PC-9 (cell line): ENCODE measurements around the gene SGTA. TPM values are rescaled to one million over a fixed set of nuclear protein-coding genes. Genes with fewer than 3 reads are reported as not detected.

Source experiments
- BruUV-seq: library from RNA; stranded (reverse); fragments of 400-500 nt; replicated peaks from 2 replicates; lab custom pipeline; 2021; lab: Mats Ljungman, UMichigan
- CTCF ChIA-PET: fragments of 300-600 bp; sonication (Branson Sonifier 250); formaldehyde crosslinking; loops from one replicate; lab custom pipeline; 2022; ENCODE audit warnings: antibody characterized with exemption; lab: Charles Lee
- POLR2A ChIA-PET: fragments of 300-600 bp; sonication (Branson Sonifier 250); formaldehyde crosslinking; loops from one replicate; lab custom pipeline; 2022; ENCODE audit warnings: antibody characterized with exemption; ENCODE audit not compliant: unreplicated experiment; lab: Charles Lee
- DNase-seq, 2 experiments: peaks; one replicate each; pipeline versions ENCODE4 v3.0.0 to v3.0.0-alpha.2; 2015 to 2022; ENCODE audit warnings: mixed read lengths in 1 of 2
- H2AFZ ChIP-seq: fragments of 200-600 bp; sonication (generic); 2 replicates; pipeline ENCODE4 v1.8.1; 2017; ENCODE audit warnings: antibody characterized with exemption
- H3F3A ChIP-seq: fragments of 200-600 bp; sonication (generic); 2 replicates; pipeline ENCODE4 v1.8.1; 2017; ENCODE audit warnings: antibody characterized with exemption, mild to moderate bottlenecking, low read depth; ENCODE audit not compliant: insufficient read depth
- H3K27ac ChIP-seq: fragments of 200-600 bp; sonication (generic); 2 replicates; pipeline ENCODE4 v1.6.1; 2016; ENCODE audit warnings: mixed run types
- H3K27me3 ChIP-seq: fragments of 200-600 bp; sonication (generic); 2 replicates; pipeline ENCODE4 v1.6.1; 2016; ENCODE audit warnings: low read depth, mixed run types; ENCODE audit not compliant: insufficient read depth
- H3K36me3 ChIP-seq: fragments of 200-600 bp; sonication (generic); 2 replicates; pipeline ENCODE4 v1.6.1; 2016; ENCODE audit warnings: low read depth, mixed run types
- H3K4me1 ChIP-seq: fragments of 200-600 bp; sonication (generic); replicated peaks from 2 replicates; pipeline ENCODE4 v1.6.1; 2016; ENCODE audit warnings: mixed run types; ENCODE audit not compliant: insufficient read depth
- H3K4me2 ChIP-seq: fragments of 200-600 bp; sonication (generic); 2 replicates; pipeline ENCODE4 v1.6.1; 2017; ENCODE audit warnings: mixed run types
- H3K4me3 ChIP-seq: fragments of 200-600 bp; sonication (generic); 2 replicates; pipeline ENCODE4 v1.6.1; 2016; ENCODE audit warnings: mixed run types
- H3K79me2 ChIP-seq: fragments of 200-600 bp; sonication (generic); 2 replicates; pipeline ENCODE4 v1.6.1; 2017; ENCODE audit warnings: low read depth, mixed run types
- H3K9me2 ChIP-seq: fragments of 200-600 bp; sonication (generic); 2 replicates; pipeline ENCODE4 v1.8.1; 2017; ENCODE audit warnings: mild to moderate bottlenecking; ENCODE audit not compliant: insufficient read depth
- H3K9me3 ChIP-seq: fragments of 200-600 bp; sonication (generic); 2 replicates; pipeline ENCODE4 v1.8.1; 2016; ENCODE audit warnings: low read depth; ENCODE audit not compliant: insufficient read depth
- H4K20me1 ChIP-seq: fragments of 200-600 bp; sonication (generic); 2 replicates; pipeline ENCODE4 v1.8.1; 2017; ENCODE audit not compliant: insufficient read depth
- CTCF ChIP-seq: fragments of 200-600 bp; sonication (generic); conservative IDR thresholded peaks from 2 replicates; pipeline ENCODE4 v1.6.1; 2017; ENCODE audit warnings: mixed run types, antibody characterized with exemption, mild to moderate bottlenecking, moderate library complexity
- EZH2 ChIP-seq: fragments of 200-600 bp; sonication (generic); IDR thresholded peaks from 2 replicates; pipeline ENCODE4 v1.8.0; 2017; ENCODE audit warnings: antibody characterized with exemption, low read depth
- intact Hi-C: fragments of 100-400 bp; cut with micrococcal nuclease; formaldehyde crosslinking; loops from one replicate; pipeline ENCODE4 v1.10.0; 2022; ENCODE audit not compliant: unreplicated experiment
- total RNA-seq: library from RNA; stranded (reverse); gene quantifications from 2 replicates; pipeline ENCODE4 v1.2.3, GENCODE V29; 2021

Gene SGTA
- total RNA-seq, 1 experiment from 2014 or later = 40.7 TPM

- no peak for TF ChIP-seq EZH2
- no peak for TF ChIP-seq CTCF
- H3K27ac ChIP-seq = no peak overlapping the region
- no peaks in the 10 kb centered on the region for H3K4me1 ChIP-seq
- H3K36me3 ChIP-seq = no peaks in the 10 kb centered on the region
- 0 out of 2 replicates have a peak, but pooled peaks cover under 1% of the 10 kb centered on the region for H4K20me1 ChIP-seq
- no peaks in the 10 kb centered on the region for H3F3A ChIP-seq
- POLR2A ChIA-PET = no interaction called here
- H3K79me2 ChIP-seq = no peaks in the 10 kb centered on the region
- no peak for DNase-seq
- no peak overlapping the region for H3K4me3 ChIP-seq
- H3K9me3 ChIP-seq = no peaks in the 10 kb centered on the region
- no TSS peak for BruUV-seq
- CTCF ChIA-PET = no interaction called here
- H2AFZ ChIP-seq = no peak overlapping the region
- intact Hi-C loops = no loop called here
- no peaks in the 10 kb centered on the region for H3K27me3 ChIP-seq
- H3K4me2 ChIP-seq = no peak overlapping the region
- no peaks in the 10 kb centered on the region for H3K9me2 ChIP-seq
These were observed 20.1 kb downstream of the SGTA start for GRCh38 chr19:2762783-2763496.

GRCh38 chr19:2761876-2762782 lies 20.9 kb downstream of the SGTA start:
- Histone ChIP-seq H2AFZ (no peak overlapping the region), H3K4me3 (no peak overlapping the region), H3K36me3 (no peaks in the 10 kb centered on the region), H4K20me1 (no peaks in the 10 kb centered on the region), H3K79me2 (no peaks in the 10 kb centered on the region), H3K4me2 (no peak overlapping the region), H3F3A (no peaks in the 10 kb centered on the region), H3K27ac (no peak overlapping the region), H3K4me1 (no peaks in the 10 kb centered on the region), H3K9me3 (no peaks in the 10 kb centered on the region), H3K9me2 (no peaks in the 10 kb centered on the region), H3K27me3 (no peaks in the 10 kb centered on the region)
- DNase-seq = no peak
- POLR2A ChIA-PET = no interaction called here
- intact Hi-C loops = no loop called here
- TF ChIP-seq EZH2 (no peak), CTCF (no peak)
- no TSS peak for BruUV-seq
- CTCF ChIA-PET = no interaction called here

- ChIA-PET POLR2A (no interaction called here), CTCF (no interaction called here)
- intact Hi-C loops = no loop called here
- no peaks in the 10 kb centered on the region for H3K4me1 ChIP-seq
- TF ChIP-seq CTCF = no peak
- TF ChIP-seq EZH2 = no peak
- no TSS peak for BruUV-seq
- no peaks in the 10 kb centered on the region for H3K79me2 ChIP-seq
- H3K4me3 ChIP-seq = no peak overlapping the region
- H3K4me2 ChIP-seq = no peak overlapping the region
- H4K20me1 ChIP-seq = no peaks in the 10 kb centered on the region
- H2AFZ ChIP-seq = no peak overlapping the region
- no peaks in the 10 kb centered on the region for H3K9me2 ChIP-seq
- H3K36me3 ChIP-seq = no peaks in the 10 kb centered on the region
- H3K27ac ChIP-seq = no peak overlapping the region
- no peaks in the 10 kb centered on the region for H3K27me3 ChIP-seq
- no peak for DNase-seq
- H3F3A ChIP-seq = no peaks in the 10 kb centered on the region
- H3K9me3 ChIP-seq = no peaks in the 10 kb centered on the region
These were observed 21.8 kb downstream of the SGTA start for GRCh38 chr19:2761309-2761677.
